Measurements from ENCODE around the gene RPS14. TPM values are rescaled to one million over a fixed set of nuclear protein-coding genes. Genes with fewer than 3 reads are reported as not detected.

RPS14 gene
- total and polyA plus RNA-seq, 9 of the 15 experiments (the other 6 are each of a cell fraction or from before 2014, with no cell fraction given) = 1,824 to 5,983 (median 3,017) TPM

GRCh38 chr5:150486402-150487198 lies 37.1 kb upstream of the RPS14 start (continued):
- TF ChIP-seq VEZF1 (CRISPR knock-in tag; IDR thresholded peaks at IDR 0.05) (peak; percentile 64), ZBTB7A (IDR thresholded peaks at IDR 0.05; ENCODE audit: borderline replicate concordance, control insufficient read depth, low read depth, low read length) (peak; percentile 50; the same call in 1 of the 2 replicates), CTCFL (IDR thresholded peaks at IDR 0.05; ENCODE audit: borderline replicate concordance, insufficient read depth, low read depth, low read length, poor library complexity, severe bottlenecking) (no peak), PRMT5 (CRISPR knock-in tag; IDR thresholded peaks at IDR 0.05) (no peak), MAZ (CRISPR knock-in tag; conservative IDR thresholded peaks at IDR 0.05 in 1 of 2, IDR thresholded peaks at IDR 0.05 in 1 of 2) (peak; percentile 25 to 47; a peak in 3 of 4 replicates), ZC3H4 (CRISPR knock-in tag; IDR thresholded peaks at IDR 0.05; ENCODE audit: borderline replicate concordance) (no peak), ZNF280B (CRISPR knock-in tag; IDR thresholded peaks at IDR 0.05) (no peak), PTTG1 (tag; IDR thresholded peaks at IDR 0.05; ENCODE audit: low read depth) (no peak), UBTF (IDR thresholded peaks at IDR 0.05; ENCODE audit: borderline replicate concordance in 1 of 2, low read depth in 2 of 2, low read length in 2 of 2) (0 out of 4 replicates have a peak, but pooled peaks of 1 of the 2 experiments have one; percentile 60), ESRRA (IDR thresholded peaks at IDR 0.05; ENCODE audit: borderline replicate concordance, low read depth) (no peak; the same call in 1 of the 2 replicates), ZMIZ1 (IDR thresholded peaks at IDR 0.05; ENCODE audit: low read depth in 2 of 2, low read length in 2 of 2) (no peak), CBX1 (IDR thresholded peaks at IDR 0.05; ENCODE audit: low read depth) (peak; percentile 61; the same call in 1 of the 2 replicates), POU5F1 (IDR thresholded peaks at IDR 0.05; ENCODE audit: borderline replicate concordance, low read depth, low read length, partially characterized antibody) (no peak)
